AG04449 (cell line): ENCODE results near the gene B3GALT6.

Experiments
- CTCF ChIA-PET: fragments of 350-600 bp; formaldehyde crosslinking; extraction: SDS; loops from one replicate; lab custom pipeline; 2021; ENCODE audit warnings: antibody characterized with exemption; lab: Yijun Ruan, JAX
- POLR2A ChIA-PET: fragments of 400-600, 350-600 bp; formaldehyde crosslinking; extraction: SDS; loops from one replicate; lab custom pipeline; 2020; ENCODE audit warnings: antibody characterized with exemption, inconsistent platforms; lab: Yijun Ruan, JAX
- DNase-seq: peaks from one replicate; pipeline ENCODE4 v3.0.0-alpha.2; 2010; ENCODE audit warnings: low read depth, low spot score
- H3K4me3 ChIP-seq: 2 replicates; pipeline ENCODE4 v1.5.1; 2011; ENCODE audit warnings: low read depth, mild to moderate bottlenecking, control low read depth, low read length
- CTCF ChIP-seq: IDR thresholded peaks from one replicate; pipeline ENCODE4 v1.5.1; 2011; ENCODE audit warnings: mild to moderate bottlenecking, moderate library complexity, low read length, control low read depth, inconsistent platforms; ENCODE audit not compliant: insufficient read depth; ENCODE audit errors: missing control alignments

The B3GALT6 gene

GRCh38 chr1:1235016-1235744 is 3.1 kb downstream of the B3GALT6 start:
- no peak for DNase-seq
- no peak for TF ChIP-seq CTCF
- POLR2A ChIA-PET = no interaction called here
- CTCF ChIA-PET = no interaction called here
- no peak overlapping the region for H3K4me3 ChIP-seq

- ChIA-PET POLR2A (no interaction called here), CTCF (no interaction called here)
Measured at GRCh38 chr1:1236176-1236763, 4.2 kb downstream of the B3GALT6 start.

GRCh38 chr1:1236945-1237873 is 5.2 kb downstream of the B3GALT6 start:
- DNase-seq = no peak
- CTCF ChIA-PET = interaction anchor here (2.4 kb wide), 1 partner anchor 115 kb away, joined by 10 read pairs; no protein-coding TSS in a partner anchor
- POLR2A ChIA-PET = no interaction called here
- no peak overlapping the region for H3K4me3 ChIP-seq
- no peak for TF ChIP-seq CTCF

More at GRCh38 chr1:1236176-1236763, 4.2 kb downstream of the B3GALT6 start:
- no peak for TF ChIP-seq CTCF
- no peak for DNase-seq
- no peak overlapping the region for H3K4me3 ChIP-seq

- CTCF ChIA-PET = interaction anchor here (2.0 to 2.4 kb wide), 2 partner anchors 116 to 118 kb away, joined by 6 to 10 read pairs; no protein-coding TSS in a partner anchor
Measured at GRCh38 chr1:1237874-1238701, 6.1 kb downstream of the B3GALT6 start.

GRCh38 chr1:1238702-1239178 is 6.7 kb downstream of the B3GALT6 start:
- POLR2A ChIA-PET = no interaction called here
- DNase-seq = no peak
- CTCF ChIA-PET = interaction anchor here (1.0 to 2.4 kb wide), 3 partner anchors 116 to 177 kb away, joined by 4 to 10 read pairs (median 6); no protein-coding TSS in a partner anchor
- no peak overlapping the region for H3K4me3 ChIP-seq
- no peak for TF ChIP-seq CTCF

More at GRCh38 chr1:1237874-1238701, 6.1 kb downstream of the B3GALT6 start:
- POLR2A ChIA-PET = no interaction called here
- no peak overlapping the region for H3K4me3 ChIP-seq
- DNase-seq = no peak
- TF ChIP-seq CTCF = no peak
